Activated B cell treated with CpG ODN at 0.5 μM for 24 hours (primary cell): ENCODE measurements around the gene MAP3K21. TPM values are rescaled to one million over a fixed set of nuclear protein-coding genes. Genes with fewer than 3 reads are reported as not detected.

Source experiments
- ATAC-seq: fragments of 200-7000 bp; cut with Tn5 transposase; one replicate; pipeline ENCODE4 v1.10.0; 2021; ENCODE audit warnings: low read depth, mild to moderate bottlenecking, moderate library complexity
- CTCF ChIA-PET: fragments of 350-600 bp; sonication (Branson Sonifier 250); formaldehyde crosslinking; loops from one replicate; lab custom pipeline; 2021; ENCODE audit warnings: antibody characterized with exemption; lab: Charles Lee
- POLR2A ChIA-PET: fragments of 350-600 bp; sonication (Branson Sonifier 250); formaldehyde crosslinking; loops from one replicate; lab custom pipeline; 2021; ENCODE audit warnings: antibody characterized with exemption; lab: Charles Lee
- DNase-seq: peaks from one replicate; pipeline ENCODE4 v3.0.0; 2022
- H3K27ac Mint-ChIP-seq: one replicate; pipeline ENCODE4 v1.8.0; 2020; ENCODE audit warnings: mixed read lengths
- H3K27me3 Mint-ChIP-seq: one replicate; pipeline ENCODE4 v1.8.0; 2021; ENCODE audit warnings: mixed read lengths
- H3K36me3 Mint-ChIP-seq: one replicate; pipeline ENCODE4 v1.8.0; 2021; ENCODE audit warnings: low read depth, mixed read lengths
- H3K4me1 Mint-ChIP-seq: one replicate; pipeline ENCODE4 v1.8.0; 2021; ENCODE audit warnings: mixed read lengths
- H3K4me3 Mint-ChIP-seq: one replicate; pipeline ENCODE4 v1.8.0; 2020; ENCODE audit warnings: mild to moderate bottlenecking, mixed read lengths
- H3K9me3 Mint-ChIP-seq: one replicate; pipeline ENCODE4 v1.8.0; 2020; ENCODE audit warnings: mixed read lengths
- intact Hi-C: fragments of 100-400 bp; cut with micrococcal nuclease; formaldehyde crosslinking; loops from one replicate; pipeline ENCODE4 v1.15.1; 2024
- total RNA-seq: library from RNA; stranded (reverse); gene quantifications from 2 replicates; pipeline ENCODE4 v1.2.3, GENCODE V29; 2022
- TF ChIP-seq, protein P1 (sequence below): fragments of 200-600 bp; IDR thresholded peaks from one replicate; pipeline ENCODE4 v1.8.0; 2022; ENCODE audit warnings: antibody characterized with exemption, mild to moderate bottlenecking

MAP3K21 gene
- total RNA-seq, 1 donor from 2014 or later = 1.5 TPM

DNA sequence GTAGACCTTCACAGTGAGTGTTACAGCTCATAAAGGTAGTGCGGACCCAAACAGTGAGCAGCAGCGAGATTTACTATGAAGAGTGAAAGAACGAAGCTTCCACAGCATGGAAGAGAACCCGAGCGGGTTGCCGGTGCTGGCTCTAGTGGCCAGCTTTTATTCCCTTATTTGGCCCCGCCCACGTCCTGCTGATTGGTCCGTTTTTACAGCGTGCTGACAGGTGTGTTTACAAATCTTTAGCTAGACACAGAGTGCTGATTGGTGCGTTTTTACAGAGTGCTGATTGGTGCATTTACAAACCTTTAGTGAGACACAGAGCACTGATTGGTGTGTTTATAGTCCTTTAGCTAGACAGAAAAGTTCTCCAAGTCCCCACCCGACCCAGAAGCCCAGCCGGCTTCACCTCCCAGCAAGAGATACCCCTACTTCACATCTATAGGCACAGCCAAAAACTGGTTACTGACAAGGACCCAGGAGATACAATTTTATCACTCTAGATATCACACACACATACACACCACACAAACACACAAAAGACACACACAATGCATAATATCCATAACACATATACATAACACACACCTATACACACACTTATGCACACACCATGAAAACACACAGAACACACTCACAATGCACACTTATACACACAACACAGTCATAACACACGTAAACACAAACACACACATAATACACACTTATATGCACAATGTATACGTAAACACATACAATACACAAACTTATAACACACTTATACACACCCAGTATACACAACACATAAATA is 68.5 kb downstream of the MAP3K21 start:
- intact Hi-C loops = loop anchor here (1.0 kb wide), 1 partner anchor 670 kb away; no protein-coding TSS in a partner anchor
- TF ChIP-seq, protein P1, sequence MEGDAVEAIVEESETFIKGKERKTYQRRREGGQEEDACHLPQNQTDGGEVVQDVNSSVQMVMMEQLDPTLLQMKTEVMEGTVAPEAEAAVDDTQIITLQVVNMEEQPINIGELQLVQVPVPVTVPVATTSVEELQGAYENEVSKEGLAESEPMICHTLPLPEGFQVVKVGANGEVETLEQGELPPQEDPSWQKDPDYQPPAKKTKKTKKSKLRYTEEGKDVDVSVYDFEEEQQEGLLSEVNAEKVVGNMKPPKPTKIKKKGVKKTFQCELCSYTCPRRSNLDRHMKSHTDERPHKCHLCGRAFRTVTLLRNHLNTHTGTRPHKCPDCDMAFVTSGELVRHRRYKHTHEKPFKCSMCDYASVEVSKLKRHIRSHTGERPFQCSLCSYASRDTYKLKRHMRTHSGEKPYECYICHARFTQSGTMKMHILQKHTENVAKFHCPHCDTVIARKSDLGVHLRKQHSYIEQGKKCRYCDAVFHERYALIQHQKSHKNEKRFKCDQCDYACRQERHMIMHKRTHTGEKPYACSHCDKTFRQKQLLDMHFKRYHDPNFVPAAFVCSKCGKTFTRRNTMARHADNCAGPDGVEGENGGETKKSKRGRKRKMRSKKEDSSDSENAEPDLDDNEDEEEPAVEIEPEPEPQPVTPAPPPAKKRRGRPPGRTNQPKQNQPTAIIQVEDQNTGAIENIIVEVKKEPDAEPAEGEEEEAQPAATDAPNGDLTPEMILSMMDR = no peak
- Mint-ChIP-seq H3K9me3 (no peaks in the 10 kb centered on the region), H3K27ac (no peak overlapping the region), H3K36me3 (no peaks in the 10 kb centered on the region), H3K4me1 (no peaks in the 10 kb centered on the region), H3K4me3 (no peak overlapping the region), H3K27me3 (peaks cover 14% of the 10 kb centered on the region)
- ChIA-PET CTCF (interaction anchor here (1.3 to 1.5 kb wide), 2 partner anchors 9 to 395 kb away, joined by 3 to 6 read pairs; no protein-coding TSS in a partner anchor), POLR2A (no interaction called here)
- DNase-seq (no peak), ATAC-seq (no peak)

DNA sequence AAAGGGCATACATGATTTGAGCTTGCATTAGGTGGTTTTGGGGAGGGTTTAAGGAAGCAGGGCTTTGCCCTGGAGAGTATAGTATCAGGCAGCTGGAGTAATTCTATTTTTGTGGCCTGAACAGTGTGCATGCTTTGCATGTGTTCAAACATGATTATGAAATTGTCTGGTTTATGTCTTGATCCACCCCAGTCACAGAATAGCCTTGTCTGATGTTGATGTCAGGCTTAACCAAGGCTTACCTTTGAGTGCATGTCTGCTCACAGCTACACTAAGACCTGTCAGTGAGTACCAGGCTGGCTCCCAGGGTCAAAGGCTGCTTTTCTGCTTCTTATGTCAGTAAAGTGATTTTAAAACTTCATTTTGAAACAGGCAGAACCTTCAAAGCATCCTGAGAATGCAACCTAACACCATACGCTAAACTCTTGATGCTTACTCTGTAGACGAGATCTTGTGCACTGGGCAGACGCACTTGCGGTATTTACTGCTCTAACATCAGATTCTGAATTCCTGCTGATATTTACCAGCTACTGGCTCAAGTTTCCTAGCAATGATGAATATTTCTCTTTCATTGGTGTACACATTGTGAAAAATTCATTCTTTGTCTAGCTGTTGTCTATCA is 78.9 kb downstream of the MAP3K21 start:
- intact Hi-C loops = no loop called here
- no peak for ATAC-seq
- H3K4me3 Mint-ChIP-seq = no peak overlapping the region
- ChIA-PET CTCF (no interaction called here), POLR2A (no interaction called here)
- no peaks in the 10 kb centered on the region for H3K4me1 Mint-ChIP-seq
- H3K27me3 Mint-ChIP-seq = peaks cover 3% of the 10 kb centered on the region
- DNase-seq = no peak
- TF ChIP-seq, protein P1 = no peak
- H3K27ac Mint-ChIP-seq = no peak overlapping the region
- peaks cover 12% of the 10 kb centered on the region for H3K9me3 Mint-ChIP-seq
- no peaks in the 10 kb centered on the region for H3K36me3 Mint-ChIP-seq

DNA sequence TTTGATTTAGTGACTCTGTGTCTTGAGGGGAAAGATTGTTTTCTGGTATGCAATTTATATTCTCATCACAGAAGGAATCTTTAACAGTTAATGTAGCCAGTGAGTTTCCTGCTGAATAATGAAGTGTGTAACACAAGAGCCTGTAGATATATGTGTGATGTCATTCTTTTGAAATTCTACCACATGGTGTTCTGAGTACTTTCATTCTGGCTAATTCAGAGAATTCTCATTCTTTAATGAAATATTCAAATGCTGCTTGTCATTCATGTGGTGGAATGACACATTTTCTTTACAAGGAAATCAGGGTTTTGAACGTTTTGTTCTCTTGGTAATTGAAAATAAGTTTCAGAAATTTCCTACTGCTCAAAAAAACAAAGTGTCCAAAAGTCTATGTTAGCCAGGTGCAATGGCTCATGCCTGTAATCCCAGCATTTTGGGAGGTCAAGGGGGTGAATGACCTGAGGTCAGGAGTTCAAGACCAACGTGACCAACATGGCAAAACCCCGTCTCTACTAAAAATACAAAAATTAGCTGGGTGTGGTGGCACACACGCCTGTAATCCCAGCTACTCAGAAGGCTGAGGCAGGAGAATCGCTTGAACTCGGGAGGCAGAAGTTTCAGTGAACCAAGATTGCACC is 79.6 kb downstream of the MAP3K21 start:
- Mint-ChIP-seq H3K27ac (no peak overlapping the region), H3K9me3 (peaks cover 12% of the 10 kb centered on the region), H3K36me3 (no peaks in the 10 kb centered on the region), H3K4me3 (no peak overlapping the region), H3K4me1 (no peaks in the 10 kb centered on the region), H3K27me3 (peaks cover 3% of the 10 kb centered on the region)
- ATAC-seq (no peak), DNase-seq (no peak)
- TF ChIP-seq, protein P1 = no peak
- intact Hi-C loops = no loop called here
- ChIA-PET CTCF (no interaction called here), POLR2A (no interaction called here)

DNA sequence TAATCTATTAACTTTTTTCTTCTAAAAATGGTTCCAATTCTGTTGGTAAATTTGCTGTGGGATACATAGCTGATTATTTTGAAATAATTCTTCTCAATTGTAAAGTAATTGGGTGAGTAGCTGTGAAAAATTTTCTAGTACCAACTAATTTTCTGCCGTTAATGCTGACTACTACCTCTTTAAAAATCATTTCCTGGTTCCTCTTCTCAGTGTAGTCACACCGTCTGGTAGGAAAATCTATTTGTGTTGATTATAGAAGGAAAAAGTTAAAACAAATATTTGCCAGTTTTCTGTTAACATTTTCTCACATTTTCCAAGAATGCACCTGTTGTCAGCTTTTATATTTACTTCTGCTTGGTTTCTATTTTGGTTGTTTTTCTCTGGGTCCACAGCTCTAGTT is 82.0 kb downstream of the MAP3K21 start:
- H3K27ac Mint-ChIP-seq = no peak overlapping the region
- TF ChIP-seq, protein P1 = no peak
- H3K27me3 Mint-ChIP-seq = no peaks in the 10 kb centered on the region
- ATAC-seq (no peak), DNase-seq (no peak)
- CTCF ChIA-PET = no interaction called here
- no peak overlapping the region for H3K4me3 Mint-ChIP-seq
- H3K36me3 Mint-ChIP-seq = no peaks in the 10 kb centered on the region
- POLR2A ChIA-PET = no interaction called here
- H3K4me1 Mint-ChIP-seq = no peaks in the 10 kb centered on the region
- intact Hi-C loops = no loop called here
- peaks cover 10% of the 10 kb centered on the region for H3K9me3 Mint-ChIP-seq

DNA sequence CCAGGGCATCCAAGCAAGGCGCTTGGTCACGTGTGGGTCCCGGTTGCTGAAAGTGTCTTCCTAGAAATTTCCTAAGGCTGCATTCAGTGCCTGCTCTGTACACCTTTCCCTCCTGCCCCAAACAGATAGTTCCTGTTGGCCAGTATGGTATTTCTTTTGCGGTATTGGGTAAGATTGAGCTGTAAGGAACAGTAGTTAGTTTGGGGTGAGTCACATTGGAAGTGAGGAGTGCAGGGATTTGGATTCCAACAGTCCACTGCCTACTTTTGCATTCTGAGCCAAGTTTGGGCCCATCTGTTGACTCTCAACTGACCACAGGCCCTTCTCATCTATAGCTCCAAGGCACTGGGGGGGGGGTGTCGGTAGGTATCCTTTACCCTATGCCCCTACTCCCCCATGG is 83.4 kb downstream of the MAP3K21 start:
- POLR2A ChIA-PET = no interaction called here

More for the DNA sequence above, 83.4 kb downstream of the MAP3K21 start:
- no peak for DNase-seq
- Mint-ChIP-seq H3K4me1 (no peaks in the 10 kb centered on the region), H3K36me3 (no peaks in the 10 kb centered on the region), H3K9me3 (peaks cover 10% of the 10 kb centered on the region), H3K27ac (no peak overlapping the region), H3K4me3 (no peak overlapping the region), H3K27me3 (no peaks in the 10 kb centered on the region)
- intact Hi-C loops = no loop called here
- no peak for ATAC-seq
- TF ChIP-seq, protein P1 = no peak
- CTCF ChIA-PET = no interaction called here
